Measurements from ENCODE around the gene CCT6B. TPM values are rescaled to one million over a fixed set of nuclear protein-coding genes. Genes with fewer than 3 reads are reported as not detected.

Gene CCT6B
- total RNA-seq, 4 donors from 2014 or later = 3.8 to 6.8 (median 4.4) TPM

DNA sequence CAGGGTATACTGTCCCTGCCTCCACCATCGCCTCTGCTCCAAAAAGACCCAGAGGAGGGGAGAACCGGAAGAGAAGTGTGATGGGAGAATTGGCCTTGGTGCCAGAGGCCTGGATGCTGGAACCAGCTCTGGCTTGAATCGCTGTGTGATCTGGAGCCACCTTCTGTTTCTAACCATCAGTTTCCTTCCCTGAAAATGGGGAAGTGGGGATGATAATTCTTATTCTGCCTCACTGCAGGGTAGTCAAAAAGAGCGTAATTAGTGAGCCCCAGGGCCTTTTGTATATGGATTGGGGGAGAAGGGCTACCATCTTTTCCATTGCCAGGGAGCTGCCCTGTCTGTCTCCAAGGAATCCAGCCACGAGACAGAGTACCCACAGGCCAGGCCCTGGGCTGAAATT lies 52.2 kb downstream of the CCT6B start:
- intact Hi-C loops (cut with DNase I) = no loop called here

DNA sequence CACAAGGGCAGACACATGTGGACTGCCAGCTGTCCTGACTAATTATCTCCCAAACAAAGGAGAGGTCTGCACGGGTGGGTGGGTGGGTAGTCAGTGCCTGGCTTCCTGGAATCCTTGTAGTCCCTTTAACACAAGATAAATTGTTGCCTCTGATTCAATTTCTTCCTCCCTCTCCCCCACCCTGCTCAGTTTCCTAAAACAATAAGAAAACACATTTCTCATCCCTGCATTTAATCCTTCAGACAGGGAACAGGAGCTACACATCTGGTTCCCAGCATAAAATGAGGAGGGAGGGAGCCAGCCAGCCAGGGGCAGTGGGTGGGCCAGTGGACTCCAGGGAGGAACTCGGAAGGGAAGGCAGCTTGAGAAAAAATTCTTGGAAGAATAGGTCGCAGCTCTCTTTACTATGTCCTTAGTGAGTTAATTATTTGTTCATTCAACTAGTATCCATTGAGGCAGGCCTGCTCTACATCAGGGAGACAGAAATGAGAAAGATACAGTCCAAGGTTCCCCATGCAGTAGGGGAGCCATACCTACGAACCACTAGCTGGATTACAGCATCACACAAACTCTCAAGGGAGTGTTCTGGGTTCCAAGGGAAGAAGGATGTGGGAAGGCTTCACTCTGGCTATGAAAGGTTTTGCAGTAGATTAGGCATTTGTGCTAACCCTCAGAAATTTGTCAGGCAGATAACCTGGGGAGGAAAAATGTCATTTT lies 58.3 kb downstream of the CCT6B start:
- 41 to 43% methylated on average over 4 of the region's 4 CpGs for WGBS, 2 donors
- TF ChIP-seq POLR2A (IDR thresholded peaks at IDR 0.05) = no peak
- no peak for TF ChIP-seq CTCF (IDR thresholded peaks at IDR 0.05)
- no peak for DNase-seq
- Histone ChIP-seq H3K36me3 (no peaks in the 10 kb centered on the region), H3K4me1 (no peaks in the 10 kb centered on the region), H3K4me3 (replicated peaks in 1 of 3) (no peak overlapping the region), H3K27me3 (no peaks in the 10 kb centered on the region), H3K27ac (no peak overlapping the region), H3K9me3 (no peaks in the 10 kb centered on the region)
- intact Hi-C loops (cut with DNase I) = no loop called here

More for the DNA sequence above, 52.2 kb downstream of the CCT6B start:
- no peaks in the 10 kb centered on the region for H3K4me1 ChIP-seq
- TF ChIP-seq POLR2A (IDR thresholded peaks at IDR 0.05) (no peak), CTCF (IDR thresholded peaks at IDR 0.05) (no peak)
- no peak overlapping the region for H3K27ac ChIP-seq
- no peak overlapping the region for H3K4me3 ChIP-seq (replicated peaks in 1 of 3)
- WGBS, 2 donors = 80 to 88% methylated on average over 5 of the region's 5 CpGs
- H3K36me3 ChIP-seq = no peaks in the 10 kb centered on the region
- H3K27me3 ChIP-seq = no peaks in the 10 kb centered on the region
- no peaks in the 10 kb centered on the region for H3K9me3 ChIP-seq
- no peak for DNase-seq

DNA sequence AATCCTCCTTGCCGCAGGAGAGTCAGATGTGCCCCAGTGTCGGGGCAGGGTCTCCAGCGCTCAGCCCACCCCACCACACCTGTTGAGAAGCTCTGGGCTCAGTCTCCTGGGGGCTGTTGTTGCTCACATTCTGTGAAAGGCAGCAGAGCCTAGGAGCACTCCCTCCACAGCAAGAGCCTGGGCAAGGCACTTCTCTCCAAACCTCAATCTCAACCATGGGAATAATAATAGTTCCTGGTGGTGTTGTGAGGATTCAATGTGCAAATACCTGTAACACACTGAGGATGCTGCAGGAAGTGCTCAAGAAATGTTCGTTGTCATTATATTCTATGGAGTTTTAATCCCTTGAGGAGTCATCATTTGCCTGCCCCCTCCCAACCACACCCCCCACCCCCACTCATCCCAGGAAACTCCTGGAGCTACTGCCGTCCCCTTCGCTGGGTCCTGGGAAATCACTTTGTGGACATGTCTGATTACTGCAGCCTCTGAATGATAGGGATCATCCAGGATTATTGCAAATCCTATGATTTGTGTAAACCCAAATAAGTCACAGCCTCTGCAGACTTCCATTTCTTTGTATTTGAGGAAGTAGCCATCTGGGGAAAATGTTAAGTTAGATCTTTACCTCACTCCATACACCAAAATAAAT lies 61.5 kb downstream of the CCT6B start:
- intact Hi-C loops (cut with DNase I) = no loop called here
- Histone ChIP-seq H3K36me3 (no peaks in the 10 kb centered on the region), H3K27me3 (no peaks in the 10 kb centered on the region), H3K4me1 (no peaks in the 10 kb centered on the region), H3K4me3 (replicated peaks in 1 of 3) (no peak overlapping the region), H3K27ac (no peak overlapping the region), H3K9me3 (no peaks in the 10 kb centered on the region)
- TF ChIP-seq POLR2A (IDR thresholded peaks at IDR 0.05) (no peak), CTCF (IDR thresholded peaks at IDR 0.05) (no peak)
- 80 to 81% methylated on average over 6 of the region's 6 CpGs for WGBS, 2 donors
- no peak for DNase-seq

DNA sequence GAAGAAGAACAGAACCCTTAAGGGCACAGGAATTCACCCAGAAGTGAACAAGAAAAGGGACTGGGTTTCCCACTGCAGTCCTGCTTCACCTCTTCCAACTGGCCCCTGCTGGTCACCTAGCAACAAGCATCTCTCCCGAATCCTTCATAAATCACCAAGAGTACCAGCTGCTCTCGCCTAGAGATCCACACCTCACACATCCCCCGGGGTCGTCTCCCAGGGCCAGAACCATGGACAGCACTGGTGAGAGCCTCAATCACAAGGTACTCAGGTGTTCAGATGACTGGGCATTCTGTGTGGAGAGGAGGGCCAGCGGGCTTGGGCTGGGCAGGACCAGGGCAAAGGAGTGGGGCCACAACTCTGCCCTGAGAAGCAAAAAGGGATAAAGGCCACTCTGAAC lies 65.9 kb downstream of the CCT6B start:
- no peak for DNase-seq
- Histone ChIP-seq H3K36me3 (no peaks in the 10 kb centered on the region), H3K27me3 (no peaks in the 10 kb centered on the region), H3K9me3 (no peaks in the 10 kb centered on the region), H3K4me3 (replicated peaks in 1 of 3) (no peak overlapping the region), H3K27ac (no peak overlapping the region), H3K4me1 (no peaks in the 10 kb centered on the region)
- intact Hi-C loops (cut with DNase I) = no loop called here
- WGBS, 2 donors = 12 to 29% methylated on average over 5 of the region's 5 CpGs
- TF ChIP-seq POLR2A (IDR thresholded peaks at IDR 0.05) (no peak), CTCF (IDR thresholded peaks at IDR 0.05) (no peak)

GRCh38 chr17:34894964-34895363 lies 66.3 kb downstream of the CCT6B start:
- Histone ChIP-seq H3K9me3 (no peaks in the 10 kb centered on the region), H3K36me3 (no peaks in the 10 kb centered on the region), H3K27me3 (no peaks in the 10 kb centered on the region), H3K4me1 (no peaks in the 10 kb centered on the region), H3K27ac (no peak overlapping the region), H3K4me3 (replicated peaks in 1 of 3) (no peak overlapping the region)
- intact Hi-C loops (cut with DNase I) = no loop called here
- DNase-seq = no peak
- no peak for TF ChIP-seq CTCF (IDR thresholded peaks at IDR 0.05)
- TF ChIP-seq POLR2A (IDR thresholded peaks at IDR 0.05) = no peak
- WGBS, 2 donors = 90 to 92% methylated on average over 4 of the region's 4 CpGs
